Measurements from ENCODE around the gene IL1RL2. TPM values are rescaled to one million over a fixed set of nuclear protein-coding genes. Genes with fewer than 3 reads are reported as not detected.

Gene IL1RL2
- not detected in 2 replicates for total RNA-seq

GRCh38 chr2:102186791-102187495 is at the start of gene IL1RL2:
TSS of gene IL1RL2 (plus strand) at chr2:102187023. CDS start at chr2:102187868, 845 bp downstream.
- intact Hi-C loops (cut with micrococcal nuclease) = loop anchor here (5.0 kb wide), 1 partner anchor 255 kb away; no protein-coding TSS in a partner anchor

- intact Hi-C loops (cut with micrococcal nuclease) = no loop called here
Measured at GRCh38 chr2:102137138-102137537, 49.7 kb upstream of the IL1RL2 start.

- intact Hi-C loops (cut with micrococcal nuclease) = no loop called here
Measured at GRCh38 chr2:102138331-102138730, 48.5 kb upstream of the IL1RL2 start.

GRCh38 chr2:102139851-102140250 is 47.0 kb upstream of the IL1RL2 start:
- intact Hi-C loops (cut with micrococcal nuclease) = no loop called here

GRCh38 chr2:102140377-102140776 is 46.4 kb upstream of the IL1RL2 start:
- intact Hi-C loops (cut with micrococcal nuclease) = no loop called here

GRCh38 chr2:102141011-102141943 is 45.5 kb upstream of the IL1RL2 start:
- intact Hi-C loops (cut with micrococcal nuclease) = no loop called here

GRCh38 chr2:102141970-102142828 is 44.6 kb upstream of the IL1RL2 start, which contains the start of gene IL1R1:
TSS of gene IL1R1 (plus strand) at chr2:102142746. CDS start at chr2:102157725, 14,979 bp downstream.
- intact Hi-C loops (cut with micrococcal nuclease) = no loop called here

- intact Hi-C loops (cut with micrococcal nuclease) = no loop called here
Measured at GRCh38 chr2:102142829-102143449, 43.9 kb upstream of the IL1RL2 start.

GRCh38 chr2:102143450-102143985 is 43.3 kb upstream of the IL1RL2 start:
- intact Hi-C loops (cut with micrococcal nuclease) = no loop called here

GRCh38 chr2:102144128-102144527 is 42.7 kb upstream of the IL1RL2 start:
- intact Hi-C loops (cut with micrococcal nuclease) = no loop called here

- intact Hi-C loops (cut with micrococcal nuclease) = no loop called here
Measured at GRCh38 chr2:102145107-102145506, 41.7 kb upstream of the IL1RL2 start.

- intact Hi-C loops (cut with micrococcal nuclease) = no loop called here
Measured at GRCh38 chr2:102145934-102146333, 40.9 kb upstream of the IL1RL2 start.

GRCh38 chr2:102147935-102148334 is 38.9 kb upstream of the IL1RL2 start:
- intact Hi-C loops (cut with micrococcal nuclease) = no loop called here

- intact Hi-C loops (cut with micrococcal nuclease) = no loop called here
Measured at GRCh38 chr2:102149243-102149642, 37.6 kb upstream of the IL1RL2 start.

GRCh38 chr2:102149644-102150455 is 37.0 kb upstream of the IL1RL2 start:
- intact Hi-C loops (cut with micrococcal nuclease) = no loop called here

GRCh38 chr2:102154364-102154763 is 32.5 kb upstream of the IL1RL2 start:
- intact Hi-C loops (cut with micrococcal nuclease) = no loop called here

- intact Hi-C loops (cut with micrococcal nuclease) = no loop called here
Measured at GRCh38 chr2:102154946-102155702, 31.7 kb upstream of the IL1RL2 start.

GRCh38 chr2:102155703-102156515 is 30.9 kb upstream of the IL1RL2 start:
- intact Hi-C loops (cut with micrococcal nuclease) = no loop called here
